Activated T-helper 17 cell treated with anti-CD3 and anti-CD28 coated beads, Interleukin-2, amount 50 U/mL, for 72 hours (primary cell): ENCODE data around the gene ALDOB. TPM values are rescaled to one million over a fixed set of nuclear protein-coding genes. Genes with fewer than 3 reads are reported as not detected.

Experiments
- ATAC-seq: fragments of 150-1000 bp; cut with Tn5 transposase; replicated peaks from 2 replicates; pipeline ENCODE4 v1.10.0; 2021; ENCODE audit warnings: mild to moderate bottlenecking, moderate library complexity
- H3K27ac Mint-ChIP-seq: one replicate; pipeline ENCODE4 v1.8.0; 2022; ENCODE audit warnings: mixed read lengths
- H3K27me3 Mint-ChIP-seq: one replicate; pipeline ENCODE4 v1.8.0; 2022; ENCODE audit warnings: mixed read lengths
- H3K36me3 Mint-ChIP-seq: one replicate; pipeline ENCODE4 v1.8.0; 2022; ENCODE audit warnings: low read depth, mild to moderate bottlenecking, mixed read lengths
- H3K4me1 Mint-ChIP-seq: one replicate; pipeline ENCODE4 v1.8.0; 2022; ENCODE audit warnings: mixed read lengths
- H3K4me3 Mint-ChIP-seq: one replicate; pipeline ENCODE4 v1.8.0; 2022; ENCODE audit warnings: mild to moderate bottlenecking, mixed read lengths
- H3K9me3 Mint-ChIP-seq: one replicate; pipeline ENCODE4 v1.8.0; 2022; ENCODE audit warnings: mixed read lengths
- total RNA-seq, 2 donors: library from RNA; stranded (reverse); gene quantifications; one replicate each; pipeline ENCODE4 v1.2.3, GENCODE V29; 2022

ALDOB gene
- total RNA-seq, 2 donors from 2014 or later, result not detected

DNA sequence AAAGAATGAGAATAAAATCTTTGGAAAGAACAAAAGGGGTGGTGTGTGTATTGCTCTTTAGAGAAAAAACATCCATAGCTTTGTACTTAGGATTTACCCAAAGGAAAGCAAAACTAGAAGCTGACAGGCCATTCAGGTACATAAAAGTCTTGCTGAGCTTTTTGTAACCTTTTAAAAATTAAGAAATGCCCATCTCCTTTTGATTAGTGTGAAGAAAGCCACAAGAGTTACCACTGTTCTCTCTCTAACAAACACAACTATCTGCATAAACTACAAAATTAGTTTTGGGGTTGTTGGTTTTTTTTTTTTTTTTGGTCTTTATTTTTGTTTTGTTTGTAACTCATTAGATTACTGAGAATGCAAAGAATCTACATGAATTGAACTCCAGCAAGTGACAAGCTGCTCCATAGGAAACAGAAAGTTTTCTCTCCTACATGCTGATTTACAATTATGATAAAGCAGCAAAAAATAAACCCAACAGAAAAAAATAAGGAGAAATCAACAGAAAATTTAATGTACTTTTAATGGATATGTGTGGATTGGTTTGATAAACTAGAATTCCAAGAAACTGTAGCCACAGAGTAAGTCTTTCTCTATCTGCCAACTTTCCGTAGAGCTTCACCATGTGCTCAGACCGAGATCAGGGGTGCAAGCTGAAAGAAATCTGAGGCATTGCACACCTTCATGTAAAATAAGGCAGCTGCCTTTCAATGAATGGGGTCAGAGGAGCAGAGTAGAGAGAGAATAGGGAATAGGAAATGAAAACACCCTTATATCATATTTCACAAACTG lies 63.1 kb downstream of the ALDOB start:
- H3K36me3 Mint-ChIP-seq, result no peaks in the 10 kb centered on the region
- ATAC-seq, result no peak
- H3K9me3 Mint-ChIP-seq, result peaks cover 3% of the 10 kb centered on the region
- H3K4me1 Mint-ChIP-seq, result no peaks in the 10 kb centered on the region
- H3K4me3 Mint-ChIP-seq, result no peak overlapping the region
- H3K27ac Mint-ChIP-seq, result no peak overlapping the region
- peaks cover 20% of the 10 kb centered on the region for H3K27me3 Mint-ChIP-seq

GRCh38 chr9:101371813-101372212 lies 63.8 kb downstream of the ALDOB start:
- ATAC-seq, result no peak
- Mint-ChIP-seq H3K36me3 (no peaks in the 10 kb centered on the region), H3K4me3 (no peak overlapping the region), H3K27ac (no peak overlapping the region), H3K4me1 (no peaks in the 10 kb centered on the region), H3K27me3 (peaks cover 18% of the 10 kb centered on the region), H3K9me3 (peaks cover 3% of the 10 kb centered on the region)

Other genes with a start within 250 kb of the ALDOB start
- under 1 TPM in 1 of 2 donors, not detected in 1; 0.08 TPM for gene BAAT, start 50.8 kb downstream of the ALDOB start, total RNA-seq
- 10 to 100 TPM; 11.6 to 13.8 TPM for gene MRPL50, start 37.2 kb downstream of the ALDOB start, total RNA-seq
- 10 to 100 TPM in 1 of 2 donors, 1 to 10 TPM in 1; 8.4 to 19.6 TPM for gene ZNF189, start 36.9 kb downstream of the ALDOB start, total RNA-seq
- gene RNF20, start 98.1 kb upstream of the ALDOB start, total RNA-seq, result 10 to 100 TPM; 46.2 to 49.4 TPM
- gene PPP3R2, start 159.2 kb upstream of the ALDOB start, total RNA-seq, result not detected